Ascending aorta (tissue), 2 donors: ENCODE data around the gene KPNA4. TPM values are rescaled to one million over a fixed set of nuclear protein-coding genes. Genes with fewer than 3 reads are reported as not detected.
"Not testable (repeated sequence)": the region's sequence is repeated elsewhere in the genome, so short reads cannot be mapped to it uniquely, and the experiment has no call there.

Experiments
- DNase-seq, 2 donors: peaks; one replicate each; pipeline ENCODE4 v3.0.0-alpha.2; 2019; ENCODE audit warnings: low spot score in 2 of 2
- H3K27ac ChIP-seq, 2 donors: fragments of 200-600 bp; sonication (generic); one replicate each; pipeline ENCODE4 v1.5.1; 2016 to 2017; ENCODE audit warnings: mild to moderate bottlenecking in 1 of 2
- H3K27me3 ChIP-seq: fragments of 200-600 bp; sonication (generic); one replicate; pipeline ENCODE4 v1.5.1; 2017
- H3K36me3 ChIP-seq, 2 donors: fragments of 200-600 bp; sonication (generic); one replicate each; pipeline ENCODE4 v1.5.1; 2016
- H3K4me1 ChIP-seq, 2 donors: fragments of 200-600 bp; sonication (generic); one replicate each; pipeline ENCODE4 v1.5.1; 2016 to 2017; ENCODE audit warnings: mild to moderate bottlenecking in 1 of 2
- H3K4me3 ChIP-seq, 2 donors: fragments of 200-600 bp; sonication (generic); one replicate each; pipeline ENCODE4 v1.5.1; 2016 to 2017; ENCODE audit warnings: mild to moderate bottlenecking in 1 of 2
- H3K9me3 ChIP-seq, 2 donors: fragments of 200-600 bp; sonication (generic); one replicate each; pipeline ENCODE4 v1.5.1; 2016
- CTCF ChIP-seq, 3 experiments: fragments of 200-600 bp in 2 of 3; fragments of 450-650 bp in 1 of 3; sonication (generic) in 2 of 3; IDR thresholded peaks; one replicate each; pipeline ENCODE4 v1.5.1; 2016 to 2019; ENCODE audit warnings: antibody characterized with exemption in 3 of 3, mild to moderate bottlenecking in 1 of 3, moderate library complexity in 1 of 3
- intact Hi-C: fragments of 100-400 bp; cut with DNase I; formaldehyde crosslinking; loops from one replicate; pipeline ENCODE4 v1.15.1; 2023
- total RNA-seq: library from RNA; depleted of rRNA; stranded (reverse); fragments of >200 nt; gene quantifications from one replicate; pipeline ENCODE4 v1.1.0, GENCODE V29; 2016

KPNA4 gene
- total RNA-seq, 1 donor from 2014 or later, result 17.6 TPM

- Histone ChIP-seq H3K9me3 (no peaks in the 10 kb centered on the region), H3K4me3 (no peak overlapping the region), H3K27ac (no peak overlapping the region), H3K4me1 (no peaks in the 10 kb centered on the region), H3K36me3 (peaks cover 22 to 75% of the 10 kb centered on the region in 2 donors), H3K27me3 (no peaks in the 10 kb centered on the region)
- TF ChIP-seq CTCF (IDR thresholded peaks at IDR 0.05), result no peak
- DNase-seq, result no peak
- intact Hi-C loops, result no loop called here
Measured at GRCh38 chr3:160531311-160531710, 34.1 kb downstream of the KPNA4 start.

DNA sequence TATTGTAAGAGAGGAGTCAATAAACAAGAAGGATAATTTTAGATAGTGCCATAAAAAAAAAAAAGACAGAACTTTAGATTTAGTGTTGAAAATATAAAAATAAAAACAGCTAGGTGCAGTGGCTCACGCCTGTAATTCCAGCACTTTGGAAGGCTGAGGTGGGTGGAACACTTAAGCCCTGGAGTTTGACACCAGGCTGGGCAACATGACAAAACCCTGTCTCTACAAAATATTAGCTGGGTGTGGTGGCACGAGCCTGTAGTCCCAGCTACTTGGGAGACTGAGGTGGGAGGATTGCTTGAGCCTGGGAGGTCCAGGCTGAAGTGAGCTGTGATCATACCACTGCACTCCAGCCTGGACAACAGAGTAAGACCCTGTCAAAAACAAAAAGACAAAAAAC lies 49.0 kb downstream of the KPNA4 start:
- H3K27ac ChIP-seq, H3K4me1 ChIP-seq, H3K4me3 ChIP-seq, H3K9me3 ChIP-seq, H3K27me3 ChIP-seq, DNase-seq, intact Hi-C loops: not testable (repeated sequence)
- H3K36me3 ChIP-seq, result peaks cover 39 to 73% of the 10 kb centered on the region in 2 donors

DNA sequence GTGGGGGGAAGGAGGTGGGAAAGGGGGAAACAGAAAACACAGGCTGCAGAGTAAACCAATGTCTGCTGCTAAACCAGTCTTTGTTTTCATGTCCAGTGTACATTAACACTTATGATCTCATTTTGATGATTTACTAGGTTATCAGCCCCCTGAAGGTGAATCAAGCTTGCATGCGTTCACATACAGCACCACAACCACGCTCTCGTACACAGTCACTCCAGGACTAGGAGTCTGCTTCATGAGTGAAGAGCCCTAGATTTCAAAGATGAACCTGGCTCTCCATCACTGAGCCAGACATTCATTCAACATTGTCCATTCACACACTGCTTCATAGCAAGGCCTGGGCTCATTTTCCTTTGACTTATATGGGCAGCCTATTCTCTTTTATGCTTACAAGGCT lies 64.0 kb downstream of the KPNA4 start:
- TF ChIP-seq CTCF (IDR thresholded peaks at IDR 0.05), result no peak
- Histone ChIP-seq H3K27me3 (no peaks in the 10 kb centered on the region), H3K4me1 (no peaks in the 10 kb centered on the region), H3K27ac (no peak overlapping the region), H3K9me3 (no peaks in the 10 kb centered on the region), H3K36me3 (peaks cover 37 to 63% of the 10 kb centered on the region in 2 donors), H3K4me3 (no peak overlapping the region)
- no peak for DNase-seq
- intact Hi-C loops, result no loop called here

- Histone ChIP-seq H3K27ac (no peak overlapping the region), H3K27me3 (no peaks in the 10 kb centered on the region), H3K4me3 (no peak overlapping the region), H3K9me3 (no peaks in the 10 kb centered on the region), H3K4me1 (no peaks in the 10 kb centered on the region), H3K36me3 (peaks cover 24 to 37% of the 10 kb centered on the region in 2 donors)
- TF ChIP-seq CTCF (IDR thresholded peaks at IDR 0.05), result no peak
- no peak for DNase-seq
- intact Hi-C loops, result no loop called here
Measured at GRCh38 chr3:160498202-160498601, 67.2 kb downstream of the KPNA4 start.

GRCh38 chr3:160490166-160490565 lies 75.2 kb downstream of the KPNA4 start:
- Histone ChIP-seq H3K4me3 (no peak overlapping the region), H3K36me3 (peaks cover 0 to under 1% of the 10 kb centered on the region in 2 donors), H3K27me3 (no peaks in the 10 kb centered on the region), H3K4me1 (no peaks in the 10 kb centered on the region), H3K27ac (no peak overlapping the region), H3K9me3 (no peaks in the 10 kb centered on the region)
- DNase-seq, result no peak
- TF ChIP-seq CTCF (IDR thresholded peaks at IDR 0.05), result no peak
- intact Hi-C loops, result no loop called here

GRCh38 chr3:160486459-160486869 lies 78.9 kb downstream of the KPNA4 start:
- Histone ChIP-seq H3K4me3 (peak overlapping the region in 1 of 2 donors; percentile 26), H3K27me3 (no peaks in the 10 kb centered on the region), H3K4me1 (no peaks in the 10 kb centered on the region), H3K36me3 (no peaks in the 10 kb centered on the region), H3K27ac (no peak overlapping the region), H3K9me3 (no peaks in the 10 kb centered on the region)
- peak in 2 of 3 experiments; percentile 51 to 62 for TF ChIP-seq CTCF (IDR thresholded peaks at IDR 0.05)
- no peak for DNase-seq
- intact Hi-C loops, result no loop called here
